Measurements from ENCODE around the gene SLF2. TPM values are rescaled to one million over a fixed set of nuclear protein-coding genes. Genes with fewer than 3 reads are reported as not detected.

The SLF2 gene
- total and polyA plus RNA-seq, 2 of the 13 experiments (the other 11 are each of a cell fraction or from before 2014, with no cell fraction given), result 12.2 to 48.1 TPM

DNA sequence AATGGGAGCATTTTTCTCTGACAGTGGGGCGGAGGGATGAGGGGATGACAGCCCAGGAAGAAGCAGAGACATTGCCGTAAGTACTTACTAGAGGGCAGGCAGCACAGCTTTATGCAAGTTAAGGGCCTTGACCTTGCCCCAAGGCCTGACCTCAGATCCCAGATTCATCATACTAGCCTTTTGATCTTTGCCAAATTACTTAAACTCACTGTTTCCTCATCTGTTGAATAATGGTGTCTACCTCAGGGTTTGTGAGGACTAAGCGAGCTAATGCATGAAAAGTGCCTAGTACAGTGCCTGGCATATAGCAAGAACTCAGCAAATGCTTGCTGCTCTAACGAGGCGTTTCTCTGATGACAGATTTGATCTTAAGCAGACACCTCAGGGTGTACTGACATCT is 53.1 kb downstream of the SLF2 start (continued):
- TF ChIP-seq ZNF446 (CRISPR knock-in tag; IDR thresholded peaks at IDR 0.05) (no peak), ZNF350 (CRISPR knock-in tag; IDR thresholded peaks at IDR 0.05; ENCODE audit: borderline replicate concordance, low read depth) (no peak), ZNF121 (CRISPR knock-in tag; IDR thresholded peaks at IDR 0.05) (no peak), MBNL3 (CRISPR knock-in tag; conservative IDR thresholded peaks at IDR 0.05) (no peak), ZNF781 (CRISPR knock-in tag; IDR thresholded peaks at IDR 0.05; ENCODE audit: borderline replicate concordance, not compliant biosample characterization) (no peak), RARA (CRISPR knock-in tag; IDR thresholded peaks at IDR 0.05) (peak; percentile 46), ZNF660 (CRISPR knock-in tag; IDR thresholded peaks at IDR 0.05; ENCODE audit: borderline replicate concordance, low read depth) (no peak), POLR2G (IDR thresholded peaks at IDR 0.05; ENCODE audit: low read depth, low read length) (peak; percentile 32; the same call in 1 of the 2 replicates), ZNF766 (CRISPR knock-in tag; IDR thresholded peaks at IDR 0.05; ENCODE audit: borderline replicate concordance) (no peak), ZBTB20 (CRISPR knock-in tag; IDR thresholded peaks at IDR 0.05; ENCODE audit: borderline replicate concordance, low read depth) (no peak), ZIK1 (CRISPR knock-in tag; IDR thresholded peaks at IDR 0.05; ENCODE audit: borderline replicate concordance, low read depth) (no peak), NCOA5 (CRISPR knock-in tag; IDR thresholded peaks at IDR 0.05) (no peak), REPIN1 (CRISPR knock-in tag; IDR thresholded peaks at IDR 0.05; ENCODE audit: borderline replicate concordance, low read depth) (no peak), ZBTB3 (CRISPR knock-in tag; IDR thresholded peaks at IDR 0.05; ENCODE audit: borderline replicate concordance, low read depth) (no peak)
- TF ChIP-seq, protein P1, sequence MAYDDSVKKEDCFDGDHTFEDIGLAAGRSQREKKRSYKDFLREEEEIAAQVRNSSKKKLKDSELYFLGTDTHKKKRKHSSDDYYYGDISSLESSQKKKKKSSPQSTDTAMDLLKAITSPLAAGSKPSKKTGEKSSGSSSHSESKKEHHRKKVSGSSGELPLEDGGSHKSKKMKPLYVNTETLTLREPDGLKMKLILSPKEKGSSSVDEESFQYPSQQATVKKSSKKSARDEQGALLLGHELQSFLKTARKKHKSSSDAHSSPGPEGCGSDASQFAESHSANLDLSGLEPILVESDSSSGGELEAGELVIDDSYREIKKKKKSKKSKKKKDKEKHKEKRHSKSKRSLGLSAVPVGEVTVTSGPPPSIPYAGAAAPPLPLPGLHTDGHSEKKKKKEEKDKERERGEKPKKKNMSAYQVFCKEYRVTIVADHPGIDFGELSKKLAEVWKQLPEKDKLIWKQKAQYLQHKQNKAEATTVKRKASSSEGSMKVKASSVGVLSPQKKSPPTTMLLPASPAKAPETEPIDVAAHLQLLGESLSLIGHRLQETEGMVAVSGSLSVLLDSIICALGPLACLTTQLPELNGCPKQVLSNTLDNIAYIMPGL (CRISPR knock-in tag; IDR thresholded peaks at IDR 0.05; ENCODE audit: borderline replicate concordance in 1 of 2, low read depth in 1 of 2), result no peak
- TF ChIP-seq, protein P2, sequence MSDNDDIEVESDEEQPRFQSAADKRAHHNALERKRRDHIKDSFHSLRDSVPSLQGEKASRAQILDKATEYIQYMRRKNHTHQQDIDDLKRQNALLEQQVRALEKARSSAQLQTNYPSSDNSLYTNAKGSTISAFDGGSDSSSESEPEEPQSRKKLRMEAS (IDR thresholded peaks at IDR 0.05), result no peak
- TF ChIP-seq, protein P3, sequence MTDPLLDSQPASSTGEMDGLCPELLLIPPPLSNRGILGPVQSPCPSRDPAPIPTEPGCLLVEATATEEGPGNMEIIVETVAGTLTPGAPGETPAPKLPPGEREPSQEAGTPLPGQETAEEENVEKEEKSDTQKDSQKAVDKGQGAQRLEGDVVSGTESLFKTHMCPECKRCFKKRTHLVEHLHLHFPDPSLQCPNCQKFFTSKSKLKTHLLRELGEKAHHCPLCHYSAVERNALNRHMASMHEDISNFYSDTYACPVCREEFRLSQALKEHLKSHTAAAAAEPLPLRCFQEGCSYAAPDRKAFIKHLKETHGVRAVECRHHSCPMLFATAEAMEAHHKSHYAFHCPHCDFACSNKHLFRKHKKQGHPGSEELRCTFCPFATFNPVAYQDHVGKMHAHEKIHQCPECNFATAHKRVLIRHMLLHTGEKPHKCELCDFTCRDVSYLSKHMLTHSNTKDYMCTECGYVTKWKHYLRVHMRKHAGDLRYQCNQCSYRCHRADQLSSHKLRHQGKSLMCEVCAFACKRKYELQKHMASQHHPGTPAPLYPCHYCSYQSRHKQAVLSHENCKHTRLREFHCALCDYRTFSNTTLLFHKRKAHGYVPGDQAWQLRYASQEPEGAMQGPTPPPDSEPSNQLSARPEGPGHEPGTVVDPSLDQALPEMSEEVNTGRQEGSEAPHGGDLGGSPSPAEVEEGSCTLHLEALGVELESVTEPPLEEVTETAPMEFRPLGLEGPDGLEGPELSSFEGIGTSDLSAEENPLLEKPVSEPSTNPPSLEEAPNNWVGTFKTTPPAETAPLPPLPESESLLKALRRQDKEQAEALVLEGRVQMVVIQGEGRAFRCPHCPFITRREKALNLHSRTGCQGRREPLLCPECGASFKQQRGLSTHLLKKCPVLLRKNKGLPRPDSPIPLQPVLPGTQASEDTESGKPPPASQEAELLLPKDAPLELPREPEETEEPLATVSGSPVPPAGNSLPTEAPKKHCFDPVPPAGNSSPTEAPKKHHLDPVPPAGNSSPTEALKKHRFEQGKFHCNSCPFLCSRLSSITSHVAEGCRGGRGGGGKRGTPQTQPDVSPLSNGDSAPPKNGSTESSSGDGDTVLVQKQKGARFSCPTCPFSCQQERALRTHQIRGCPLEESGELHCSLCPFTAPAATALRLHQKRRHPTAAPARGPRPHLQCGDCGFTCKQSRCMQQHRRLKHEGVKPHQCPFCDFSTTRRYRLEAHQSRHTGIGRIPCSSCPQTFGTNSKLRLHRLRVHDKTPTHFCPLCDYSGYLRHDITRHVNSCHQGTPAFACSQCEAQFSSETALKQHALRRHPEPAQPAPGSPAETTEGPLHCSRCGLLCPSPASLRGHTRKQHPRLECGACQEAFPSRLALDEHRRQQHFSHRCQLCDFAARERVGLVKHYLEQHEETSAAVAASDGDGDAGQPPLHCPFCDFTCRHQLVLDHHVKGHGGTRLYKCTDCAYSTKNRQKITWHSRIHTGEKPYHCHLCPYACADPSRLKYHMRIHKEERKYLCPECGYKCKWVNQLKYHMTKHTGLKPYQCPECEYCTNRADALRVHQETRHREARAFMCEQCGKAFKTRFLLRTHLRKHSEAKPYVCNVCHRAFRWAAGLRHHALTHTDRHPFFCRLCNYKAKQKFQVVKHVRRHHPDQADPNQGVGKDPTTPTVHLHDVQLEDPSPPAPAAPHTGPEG (CRISPR knock-in tag; IDR thresholded peaks at IDR 0.05), result no peak
- TF ChIP-seq, protein P4, sequence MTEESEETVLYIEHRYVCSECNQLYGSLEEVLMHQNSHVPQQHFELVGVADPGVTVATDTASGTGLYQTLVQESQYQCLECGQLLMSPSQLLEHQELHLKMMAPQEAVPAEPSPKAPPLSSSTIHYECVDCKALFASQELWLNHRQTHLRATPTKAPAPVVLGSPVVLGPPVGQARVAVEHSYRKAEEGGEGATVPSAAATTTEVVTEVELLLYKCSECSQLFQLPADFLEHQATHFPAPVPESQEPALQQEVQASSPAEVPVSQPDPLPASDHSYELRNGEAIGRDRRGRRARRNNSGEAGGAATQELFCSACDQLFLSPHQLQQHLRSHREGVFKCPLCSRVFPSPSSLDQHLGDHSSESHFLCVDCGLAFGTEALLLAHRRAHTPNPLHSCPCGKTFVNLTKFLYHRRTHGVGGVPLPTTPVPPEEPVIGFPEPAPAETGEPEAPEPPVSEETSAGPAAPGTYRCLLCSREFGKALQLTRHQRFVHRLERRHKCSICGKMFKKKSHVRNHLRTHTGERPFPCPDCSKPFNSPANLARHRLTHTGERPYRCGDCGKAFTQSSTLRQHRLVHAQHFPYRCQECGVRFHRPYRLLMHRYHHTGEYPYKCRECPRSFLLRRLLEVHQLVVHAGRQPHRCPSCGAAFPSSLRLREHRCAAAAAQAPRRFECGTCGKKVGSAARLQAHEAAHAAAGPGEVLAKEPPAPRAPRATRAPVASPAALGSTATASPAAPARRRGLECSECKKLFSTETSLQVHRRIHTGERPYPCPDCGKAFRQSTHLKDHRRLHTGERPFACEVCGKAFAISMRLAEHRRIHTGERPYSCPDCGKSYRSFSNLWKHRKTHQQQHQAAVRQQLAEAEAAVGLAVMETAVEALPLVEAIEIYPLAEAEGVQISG (CRISPR knock-in tag; IDR thresholded peaks at IDR 0.05), result no peak

Data from HepG2 (cell line).